K562 (cell line): ENCODE data around the gene ANO8. TPM values are rescaled to one million over a fixed set of nuclear protein-coding genes. Genes with fewer than 3 reads are reported as not detected.

Experiments
- CBFA2T2 ChIP-seq: fragments of 450-650 bp; conservative IDR thresholded peaks from 2 replicates; pipeline ENCODE4 v1.6.1; 2017; ENCODE audit warnings: mild to moderate bottlenecking
- CXXC5 ChIP-seq: fragments of 250-450 bp; sonication (Bioruptor Pico); IDR thresholded peaks from 2 replicates; pipeline ENCODE4 v1.8.0; 2022; ENCODE audit warnings: inconsistent platforms, mild to moderate bottlenecking, moderate library complexity
- DMBX1 ChIP-seq: fragments of 250-450 bp; sonication (Bioruptor Pico); IDR thresholded peaks from 2 replicates; pipeline ENCODE4 v1.8.0; 2022; ENCODE audit warnings: inconsistent platforms, mild to moderate bottlenecking, moderate library complexity, borderline replicate concordance
- HMG20A ChIP-seq: fragments of 450-650 bp; formaldehyde crosslinking; conservative IDR thresholded peaks from 2 replicates; pipeline ENCODE4 v1.4.0; 2020; ENCODE audit warnings: mild to moderate bottlenecking, mixed read lengths
- HNRNPL ChIP-seq: fragments of 200-400 bp; formaldehyde crosslinking; IDR thresholded peaks from 2 replicates; pipeline ENCODE4 v1.6.1; 2017; ENCODE audit warnings: low read depth, mild to moderate bottlenecking, low read length
- NFRKB ChIP-seq: fragments of 450-650 bp; IDR thresholded peaks from 2 replicates; pipeline ENCODE4 v1.6.1; 2016; ENCODE audit warnings: low read depth
- NUFIP1 ChIP-seq: fragments of 450-650 bp; IDR thresholded peaks from 2 replicates; pipeline ENCODE4 v1.6.1; 2018; ENCODE audit not compliant: partially characterized antibody
- PHF20 ChIP-seq: fragments of 450-650 bp; IDR thresholded peaks from 2 replicates; pipeline ENCODE4 v1.6.1; 2018; ENCODE audit not compliant: partially characterized antibody
- POLR3G ChIP-seq: IDR thresholded peaks from 2 replicates; pipeline ENCODE4 v1.6.1; 2011; ENCODE audit not compliant: insufficient read length, insufficient replicate concordance; ENCODE audit errors: extremely low read depth
- RBM14 ChIP-seq: fragments of 200-400 bp; formaldehyde crosslinking; IDR thresholded peaks from 2 replicates; pipeline ENCODE4 v1.6.1; 2018; ENCODE audit warnings: low read depth, mild to moderate bottlenecking, low read length, moderate library complexity, borderline replicate concordance; ENCODE audit not compliant: insufficient read depth
- RBM39 ChIP-seq: fragments of 200-400 bp; formaldehyde crosslinking; optimal IDR thresholded peaks from 2 replicates; pipeline ENCODE3; 2018; ENCODE audit warnings: low read depth, low read length
- RCOR1 ChIP-seq, 2 experiments: IDR thresholded peaks; 2 replicates each; pipeline ENCODE4 v1.6.1; 2012; ENCODE audit warnings: low read depth in 2 of 2, low read length in 2 of 2, borderline replicate concordance in 1 of 2, improper control_type of control experiment in 1 of 2
- STAT5A ChIP-seq: IDR thresholded peaks from 2 replicates; pipeline ENCODE4 v1.6.1; 2012; ENCODE audit warnings: low read length, inconsistent platforms, borderline replicate concordance
- TAF1 ChIP-seq: IDR thresholded peaks from 2 replicates; pipeline ENCODE4 v1.6.1; 2011; ENCODE audit warnings: mild to moderate bottlenecking, low read length, moderate library complexity; ENCODE audit not compliant: insufficient read depth, control insufficient read depth, severe bottlenecking; ENCODE audit errors: extremely low read depth
- XRCC5 ChIP-seq: fragments of 200-400 bp; formaldehyde crosslinking; IDR thresholded peaks from 2 replicates; pipeline ENCODE4 v1.6.1; 2017; ENCODE audit warnings: low read depth, mild to moderate bottlenecking, low read length
- ZNF197 ChIP-seq: fragments of 200-800 bp; sonication (Bioruptor generic); IDR thresholded peaks from 2 replicates; pipeline ENCODE4 v1.6.1; 2016; ENCODE audit warnings: low read depth, missing genetic modification characterization, missing compliant biosample characterization
- polyA plus RNA-seq, 8 experiments: library from polyadenylated mRNA; depleted of rRNA in 4 of 8; stranded (reverse) in 5 of 8; unstranded in 3 of 8; fragments of >200 nt; fragmentation: Nextera tagmentation in 2 of 8; fragmentation: Illumina TruSeq in 1 of 8; extraction: Ambion mirVana in 2 of 8; extraction: Trizol in 1 of 8; gene quantifications; 2 replicates each; pipeline versions ENCODE4 v1.2.1 to v1.2.3, GENCODE V29; 2011 to 2014; ENCODE audit warnings: inconsistent platforms in 1 of 8, missing spikeins in 1 of 8
- total RNA-seq, 7 experiments: library from RNA; depleted of rRNA in 6 of 7; stranded (reverse); fragments of >200 nt in 6 of 7; fragmentation: Illumina TruSeq in 2 of 7; extraction: Trizol in 2 of 7; gene quantifications; 2 replicates each; pipeline versions ENCODE4 v1.2.1 to v1.2.3, GENCODE V29; 2011 to 2021; ENCODE audit warnings: low replicate concordance in 1 of 7
- TF ChIP-seq, protein P1 (sequence below): fragments of 450-650 bp; IDR thresholded peaks from 2 replicates; pipeline ENCODE4 v1.6.1; 2018; ENCODE audit not compliant: partially characterized antibody
- TF ChIP-seq, protein P2 (sequence below): fragments of 200-800 bp; sonication (Bioruptor generic); IDR thresholded peaks from 2 replicates; pipeline ENCODE4 v1.6.1; 2017; ENCODE audit warnings: missing genetic modification characterization, missing compliant biosample characterization
- TF ChIP-seq, protein P3 (sequence below): fragments of 450-650 bp; IDR thresholded peaks from 2 replicates; pipeline ENCODE4 v1.6.1; 2016; ENCODE audit warnings: antibody characterized with exemption
- TF ChIP-seq, protein P4 (sequence below): sonication (generic); formaldehyde crosslinking; IDR thresholded peaks from 2 replicates; pipeline ENCODE4 v1.8.0; 2022; ENCODE audit warnings: missing genetic modification reagents, mild to moderate bottlenecking, moderate library complexity, borderline replicate concordance

Gene ANO8
- total and polyA plus RNA-seq, 9 of the 15 experiments (the other 6 are each of a cell fraction or from before 2014, with no cell fraction given): 0.07 to 7.6 (median 2.3) TPM; not detected in 1

DNA sequence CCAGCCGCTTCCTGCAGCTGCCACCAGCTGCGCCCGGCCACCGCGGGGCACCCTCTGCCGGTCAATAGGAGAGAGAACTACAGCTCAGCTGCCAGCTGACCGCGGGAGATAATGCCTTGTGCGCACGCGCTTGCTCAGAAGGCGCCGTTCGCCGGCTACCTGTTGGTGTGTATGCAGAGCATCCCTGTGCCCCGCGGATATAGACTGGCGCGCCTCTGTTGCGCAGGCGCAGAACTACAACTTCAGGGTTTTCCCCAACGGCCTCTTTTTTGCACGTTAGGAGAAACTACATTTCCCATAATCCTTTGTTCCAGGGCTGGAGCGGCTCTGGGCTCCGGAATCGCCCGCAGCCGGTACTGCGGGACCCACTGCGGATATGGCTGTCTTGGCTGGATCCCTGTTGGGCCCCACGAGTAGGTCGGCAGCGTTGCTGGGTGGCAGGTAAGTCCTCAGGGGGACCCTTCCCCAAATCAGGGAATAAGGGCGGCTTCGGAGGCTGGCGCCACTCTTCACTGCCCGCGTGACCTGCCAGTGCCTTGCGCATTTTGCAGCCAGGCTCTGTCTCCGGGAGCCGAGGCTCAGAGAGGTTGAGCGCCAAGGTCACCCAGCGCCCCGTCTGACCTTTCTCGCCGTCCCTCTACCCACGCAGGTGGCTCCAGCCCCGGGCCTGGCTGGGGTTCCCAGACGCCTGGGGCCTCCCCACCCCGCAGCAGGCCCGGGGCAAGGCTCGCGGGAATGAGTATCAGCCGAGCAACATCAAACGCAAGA, 29.0 kb downstream of the ANO8 start, which contains the start of gene MRPL34 (continued):
- TF ChIP-seq HMG20A (CRISPR knock-in tag) (no peak), TAF1 (peak; percentile 71), XRCC5 (peak; percentile 95), RCOR1 (IDR thresholded peaks at IDR 0.05; ENCODE audit: borderline replicate concordance in 1 of 2, low read depth in 2 of 2, low read length in 2 of 2) (peak in 1 of 2 experiments; percentile 82; a peak in 2 of 4 replicates), CXXC5 (CRISPR knock-in tag) (peak; percentile 60), RBM14 (0 out of 2 replicates have a peak, but pooled peaks have one; percentile 66), NUFIP1 (peak; percentile 57), CBFA2T2 (peak; percentile 65), ZNF197 (CRISPR knock-in tag) (no peak), RBM39 (no peak), DMBX1 (CRISPR knock-in tag) (0 out of 2 replicates have a peak, but pooled peaks have one; percentile 36), PHF20 (peak; percentile 39), HNRNPL (peak; percentile 98), POLR3G (no peak), NFRKB (peak; percentile 46; the same call in 1 of the 2 replicates), STAT5A (no peak)
- TF ChIP-seq, protein P1, sequence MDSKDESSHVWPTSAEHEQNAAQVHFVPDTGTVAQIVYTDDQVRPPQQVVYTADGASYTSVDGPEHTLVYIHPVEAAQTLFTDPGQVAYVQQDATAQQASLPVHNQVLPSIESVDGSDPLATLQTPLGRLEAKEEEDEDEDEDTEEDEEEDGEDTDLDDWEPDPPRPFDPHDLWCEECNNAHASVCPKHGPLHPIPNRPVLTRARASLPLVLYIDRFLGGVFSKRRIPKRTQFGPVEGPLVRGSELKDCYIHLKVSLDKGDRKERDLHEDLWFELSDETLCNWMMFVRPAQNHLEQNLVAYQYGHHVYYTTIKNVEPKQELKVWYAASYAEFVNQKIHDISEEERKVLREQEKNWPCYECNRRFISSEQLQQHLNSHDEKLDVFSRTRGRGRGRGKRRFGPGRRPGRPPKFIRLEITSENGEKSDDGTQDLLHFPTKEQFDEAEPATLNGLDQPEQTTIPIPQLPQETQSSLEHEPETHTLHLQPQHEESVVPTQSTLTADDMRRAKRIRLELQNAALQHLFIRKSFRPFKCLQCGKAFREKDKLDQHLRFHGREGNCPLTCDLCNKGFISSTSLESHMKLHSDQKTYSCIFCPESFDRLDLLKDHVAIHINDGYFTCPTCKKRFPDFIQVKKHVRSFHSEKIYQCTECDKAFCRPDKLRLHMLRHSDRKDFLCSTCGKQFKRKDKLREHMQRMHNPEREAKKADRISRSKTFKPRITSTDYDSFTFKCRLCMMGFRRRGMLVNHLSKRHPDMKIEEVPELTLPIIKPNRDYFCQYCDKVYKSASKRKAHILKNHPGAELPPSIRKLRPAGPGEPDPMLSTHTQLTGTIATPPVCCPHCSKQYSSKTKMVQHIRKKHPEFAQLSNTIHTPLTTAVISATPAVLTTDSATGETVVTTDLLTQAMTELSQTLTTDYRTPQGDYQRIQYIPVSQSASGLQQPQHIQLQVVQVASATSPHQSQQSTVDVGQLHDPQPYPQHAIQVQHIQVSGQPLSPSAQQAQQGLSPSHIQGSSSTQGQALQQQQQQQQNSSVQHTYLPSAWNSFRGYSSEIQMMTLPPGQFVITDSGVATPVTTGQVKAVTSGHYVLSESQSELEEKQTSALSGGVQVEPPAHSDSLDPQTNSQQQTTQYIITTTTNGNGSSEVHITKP: peak; percentile 41
- TF ChIP-seq, protein P2, sequence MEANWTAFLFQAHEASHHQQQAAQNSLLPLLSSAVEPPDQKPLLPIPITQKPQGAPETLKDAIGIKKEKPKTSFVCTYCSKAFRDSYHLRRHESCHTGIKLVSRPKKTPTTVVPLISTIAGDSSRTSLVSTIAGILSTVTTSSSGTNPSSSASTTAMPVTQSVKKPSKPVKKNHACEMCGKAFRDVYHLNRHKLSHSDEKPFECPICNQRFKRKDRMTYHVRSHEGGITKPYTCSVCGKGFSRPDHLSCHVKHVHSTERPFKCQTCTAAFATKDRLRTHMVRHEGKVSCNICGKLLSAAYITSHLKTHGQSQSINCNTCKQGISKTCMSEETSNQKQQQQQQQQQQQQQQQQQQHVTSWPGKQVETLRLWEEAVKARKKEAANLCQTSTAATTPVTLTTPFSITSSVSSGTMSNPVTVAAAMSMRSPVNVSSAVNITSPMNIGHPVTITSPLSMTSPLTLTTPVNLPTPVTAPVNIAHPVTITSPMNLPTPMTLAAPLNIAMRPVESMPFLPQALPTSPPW: peak; percentile 53
- TF ChIP-seq, protein P3, sequence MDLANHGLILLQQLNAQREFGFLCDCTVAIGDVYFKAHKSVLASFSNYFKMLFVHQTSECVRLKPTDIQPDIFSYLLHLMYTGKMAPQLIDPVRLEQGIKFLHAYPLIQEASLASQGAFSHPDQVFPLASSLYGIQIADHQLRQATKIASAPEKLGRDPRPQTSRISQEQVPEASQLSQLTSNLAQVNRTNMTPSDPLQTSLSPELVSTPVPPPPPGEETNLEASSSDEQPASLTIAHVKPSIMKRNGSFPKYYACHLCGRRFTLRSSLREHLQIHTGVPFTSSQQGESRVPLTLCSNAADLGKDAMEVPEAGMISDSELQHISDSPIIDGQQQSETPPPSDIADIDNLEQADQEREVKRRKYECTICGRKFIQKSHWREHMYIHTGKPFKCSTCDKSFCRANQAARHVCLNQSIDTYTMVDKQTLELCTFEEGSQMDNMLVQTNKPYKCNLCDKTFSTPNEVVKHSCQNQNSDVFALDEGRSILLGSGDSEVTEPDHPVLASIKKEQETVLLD: peak; percentile 97
- TF ChIP-seq, protein P4, sequence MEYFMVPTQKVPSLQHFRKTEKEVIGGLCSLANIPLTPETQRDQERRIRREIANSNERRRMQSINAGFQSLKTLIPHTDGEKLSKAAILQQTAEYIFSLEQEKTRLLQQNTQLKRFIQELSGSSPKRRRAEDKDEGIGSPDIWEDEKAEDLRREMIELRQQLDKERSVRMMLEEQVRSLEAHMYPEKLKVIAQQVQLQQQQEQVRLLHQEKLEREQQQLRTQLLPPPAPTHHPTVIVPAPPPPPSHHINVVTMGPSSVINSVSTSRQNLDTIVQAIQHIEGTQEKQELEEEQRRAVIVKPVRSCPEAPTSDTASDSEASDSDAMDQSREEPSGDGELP (CRISPR knock-in tag): peak; percentile 100
